SK-N-SH (cell line): ENCODE measurements around the gene PDZK1. TPM values are rescaled to one million over a fixed set of nuclear protein-coding genes. Genes with fewer than 3 reads are reported as not detected.

Experiments used
- CTCF ChIA-PET: fragments of 300-600, 350-600 bp; formaldehyde crosslinking; extraction: SDS; loops from one replicate; lab custom pipeline; 2021; lab: Yijun Ruan, JAX
- POLR2A ChIA-PET: fragments of 350-600 bp; sonication (Branson Sonifier 250); formaldehyde crosslinking; extraction: SDS; loops from one replicate; lab custom pipeline; 2020; ENCODE audit warnings: antibody characterized with exemption, inconsistent platforms; lab: Yijun Ruan, JAX
- DNase-seq: peaks from one replicate; pipeline ENCODE4 v3.0.0; 2012
- H2AFZ ChIP-seq: fragments of 200-600 bp; sonication (generic); 2 replicates; pipeline ENCODE4 v1.8.1; 2016; ENCODE audit warnings: antibody characterized with exemption, mild to moderate bottlenecking, low read depth
- H3F3A ChIP-seq: fragments of 200-600 bp; sonication (generic); replicated peaks from 2 replicates; pipeline ENCODE3; 2016; ENCODE audit warnings: antibody characterized with exemption, mild to moderate bottlenecking; ENCODE audit not compliant: insufficient read depth
- H3K27ac ChIP-seq, 2 experiments: fragments of 200-500 bp in 1 of 2; fragments of 200-600 bp in 1 of 2; sonication (Bioruptor generic) in 1 of 2; sonication (generic), shearing (Covaris generic) in 1 of 2; 2 replicates each; pipeline versions ENCODE4 v1.5.1 to v1.6.1; 2014 to 2016; ENCODE audit warnings: low read depth in 2 of 2, inconsistent platforms in 1 of 2, low read length in 1 of 2, mild to moderate bottlenecking in 1 of 2, mixed read lengths in 1 of 2
- H3K27me3 ChIP-seq: fragments of 200-600 bp; sonication (generic), shearing (Covaris generic); 2 replicates; pipeline ENCODE4 v1.6.1; 2016; ENCODE audit warnings: mixed run types; ENCODE audit not compliant: insufficient read depth
- H3K36me3 ChIP-seq, 2 experiments: fragments of 200-500 bp in 1 of 2; fragments of 200-600 bp in 1 of 2; sonication (Bioruptor generic) in 1 of 2; sonication (generic) in 1 of 2; replicated peaks in 1 of 2; 2 replicates each; pipeline versions ENCODE3 to v1.5.1; 2014 to 2016; ENCODE audit warnings: low read length in 1 of 2, mild to moderate bottlenecking in 1 of 2; ENCODE audit not compliant: insufficient read depth in 2 of 2, control insufficient read depth in 1 of 2
- H3K4me1 ChIP-seq, 2 experiments: fragments of 200-500 bp in 1 of 2; fragments of 200-600 bp in 1 of 2; sonication (Bioruptor generic) in 1 of 2; sonication (generic), shearing (Covaris generic) in 1 of 2; 2 replicates each; pipeline versions ENCODE4 v1.5.1 to v1.6.1; 2014 to 2016; ENCODE audit warnings: low read depth in 1 of 2, low read length in 1 of 2, mixed run types in 1 of 2; ENCODE audit not compliant: insufficient read depth in 2 of 2, control insufficient read depth in 1 of 2
- H3K4me2 ChIP-seq: fragments of 200-600 bp; sonication (generic), shearing (Covaris generic); 2 replicates; pipeline ENCODE4 v1.6.1; 2017; ENCODE audit warnings: mixed run types
- H3K4me3 ChIP-seq, 2 experiments: fragments of 200-500 bp in 1 of 2; fragments of 200-600 bp in 1 of 2; sonication (Bioruptor generic) in 1 of 2; sonication (generic), shearing (Covaris generic) in 1 of 2; 2 replicates each; pipeline versions ENCODE4 v1.5.1 to v1.8.1; 2014 to 2016; ENCODE audit warnings: low read depth in 2 of 2, inconsistent platforms in 1 of 2, low read length in 1 of 2, mild to moderate bottlenecking in 1 of 2, mixed read lengths in 1 of 2, moderate library complexity in 1 of 2
- H3K79me2 ChIP-seq: fragments of 200-600 bp; sonication (generic); 2 replicates; pipeline ENCODE4 v1.8.1; 2017; ENCODE audit warnings: mild to moderate bottlenecking; ENCODE audit not compliant: insufficient read depth
- H3K9ac ChIP-seq: fragments of 200-600 bp; sonication (generic); 2 replicates; pipeline ENCODE4 v1.6.1; 2017; ENCODE audit warnings: mixed run types
- H3K9me2 ChIP-seq: fragments of 200-600 bp; sonication (generic); 2 replicates; pipeline ENCODE4 v1.6.1; 2017; ENCODE audit warnings: mixed run types
- H3K9me3 ChIP-seq: fragments of 200-600 bp; sonication (generic); 2 replicates; pipeline ENCODE4 v1.6.1; 2017; ENCODE audit warnings: mixed run types, mild to moderate bottlenecking, moderate library complexity
- H4K20me1 ChIP-seq: fragments of 200-600 bp; sonication (generic); 2 replicates; pipeline ENCODE4 v1.6.1; 2017; ENCODE audit warnings: mild to moderate bottlenecking, mixed run types; ENCODE audit not compliant: insufficient read depth
- CTCF ChIP-seq: fragments of 200-600 bp; sonication (generic); IDR thresholded peaks from 2 replicates; pipeline ENCODE4 v1.6.1; 2017; ENCODE audit warnings: antibody characterized with exemption, mild to moderate bottlenecking, moderate library complexity
- EZH2phosphoT487 ChIP-seq: fragments of 200-600 bp; sonication (generic); IDR thresholded peaks from 2 replicates; pipeline ENCODE4 v1.6.1; 2017; ENCODE audit warnings: low read depth, mixed run types, mild to moderate bottlenecking, antibody characterized with exemption, moderate library complexity, borderline replicate concordance
- FOSL2 ChIP-seq: IDR thresholded peaks from 2 replicates; pipeline ENCODE4 v1.4.0; 2012; ENCODE audit warnings: low read depth, mild to moderate bottlenecking, moderate library complexity, borderline replicate concordance
- FOXM1 ChIP-seq: IDR thresholded peaks from 2 replicates; pipeline ENCODE4 v1.4.0; 2012; ENCODE audit warnings: low read depth, mild to moderate bottlenecking
- GABPA ChIP-seq: IDR thresholded peaks from 2 replicates; pipeline ENCODE4 v1.4.0; 2012; ENCODE audit warnings: low read depth, mild to moderate bottlenecking
- IRF3 ChIP-seq: fragments of 150-350 bp; IDR thresholded peaks from 2 replicates; pipeline ENCODE4 v1.6.1; 2016; ENCODE audit warnings: mild to moderate bottlenecking, low read depth, low read length
- JUND ChIP-seq: IDR thresholded peaks from 2 replicates; pipeline ENCODE4 v1.4.0; 2012
- MEF2A ChIP-seq: IDR thresholded peaks from 2 replicates; pipeline ENCODE4 v1.4.0; 2012; ENCODE audit warnings: low read depth, borderline replicate concordance
- NFIC ChIP-seq: IDR thresholded peaks from 2 replicates; pipeline ENCODE4 v1.4.0; 2012; ENCODE audit warnings: borderline replicate concordance
- NRF1 ChIP-seq: IDR thresholded peaks from 2 replicates; pipeline ENCODE4 v1.6.1; 2012; ENCODE audit warnings: low read depth, mild to moderate bottlenecking, low read length
- POLR2AphosphoS5 ChIP-seq: IDR thresholded peaks from 2 replicates; pipeline ENCODE4 v1.6.1; 2012; ENCODE audit warnings: low read depth, low read length
- SIN3A ChIP-seq: IDR thresholded peaks from 2 replicates; pipeline ENCODE4 v1.6.1; 2012; ENCODE audit warnings: low read depth, mild to moderate bottlenecking, low read length, moderate library complexity, borderline replicate concordance
- SMC3 ChIP-seq: IDR thresholded peaks from 2 replicates; pipeline ENCODE4 v1.6.1; 2012; ENCODE audit warnings: low read depth, low read length, improper control_type of control experiment
- TAF1 ChIP-seq: IDR thresholded peaks from 2 replicates; pipeline ENCODE4 v1.6.1; 2012; ENCODE audit warnings: low read depth, mild to moderate bottlenecking, low read length, moderate library complexity, borderline replicate concordance
- TCF12 ChIP-seq: IDR thresholded peaks from 2 replicates; pipeline ENCODE4 v1.4.0; 2012
- USF1 ChIP-seq: IDR thresholded peaks from 2 replicates; pipeline ENCODE4 v1.4.0; 2012; ENCODE audit warnings: low read depth, borderline replicate concordance
- USF2 ChIP-seq: fragments of 150-350 bp; IDR thresholded peaks from 2 replicates; pipeline ENCODE4 v1.6.1; 2017; ENCODE audit warnings: antibody characterized with exemption, low read length, low read depth, borderline replicate concordance
- YY1 ChIP-seq: IDR thresholded peaks from 2 replicates; pipeline ENCODE4 v1.4.0; 2012; ENCODE audit warnings: low read depth, mild to moderate bottlenecking
- WGBS: methylation state at CpG from one replicate; pipeline ENCODE4 v1.1.6; 2017; ENCODE audit warnings: low lambda C conversion rate; 5-methylcytosine and 5-hydroxymethylcytosine counted together
- polyA plus RNA-seq, 3 experiments: library from polyadenylated mRNA; depleted of rRNA; stranded (reverse); fragments of >200 nt; gene quantifications; 2 replicates each; pipeline ENCODE4 v1.2.3, GENCODE V29; 2012

The PDZK1 gene
- polyA plus RNA-seq, 1 of the 3 experiments (the other 2 are of a cell fraction): 0.16 TPM

- no peaks in the 10 kb centered on the region for H3F3A ChIP-seq
- no peaks in the 10 kb centered on the region for H3K27me3 ChIP-seq
- no peaks in the 10 kb centered on the region for H3K79me2 ChIP-seq
- H3K9ac ChIP-seq: no peak overlapping the region
- no peaks in the 10 kb centered on the region for H3K9me3 ChIP-seq
- no peak overlapping the region for H3K4me2 ChIP-seq
- no peak overlapping the region for H3K4me3 ChIP-seq
- H4K20me1 ChIP-seq: no peaks in the 10 kb centered on the region
- TF ChIP-seq TCF12: no peak
- no peak for TF ChIP-seq TAF1
- no peak for TF ChIP-seq IRF3
- TF ChIP-seq USF1: no peak
- TF ChIP-seq MEF2A: no peak
- no peaks in the 10 kb centered on the region for H3K36me3 ChIP-seq
- H3K4me1 ChIP-seq: no peaks in the 10 kb centered on the region
- H3K27ac ChIP-seq: no peak overlapping the region
- CTCF ChIA-PET: interaction anchor here (1.1 kb wide), 1 partner anchor 20 kb away, joined by 3 read pairs; no protein-coding TSS in a partner anchor
- DNase-seq: no peak
- H2AFZ ChIP-seq: no peak overlapping the region
- POLR2A ChIA-PET: no interaction called here
- 85% methylated on average over 2 of the region's 2 CpGs for WGBS
- H3K9me2 ChIP-seq: no peaks in the 10 kb centered on the region
These were observed 5.8 kb downstream of the PDZK1 start for GRCh38 chr1:145701306-145701862.

- no peaks in the 10 kb centered on the region for H3K36me3 ChIP-seq
- H2AFZ ChIP-seq: no peak overlapping the region
- TF ChIP-seq FOSL2 (no peak), CTCF (no peak), TAF1 (no peak), USF2 (no peak), JUND (no peak), FOXM1 (no peak), GABPA (no peak), SMC3 (no peak), YY1 (no peak), POLR2AphosphoS5 (no peak), EZH2phosphoT487 (no peak), IRF3 (no peak), SIN3A (no peak), NRF1 (no peak), NFIC (no peak)
- H3K9me2 ChIP-seq: no peaks in the 10 kb centered on the region
- H3K4me3 ChIP-seq: no peak overlapping the region
- H3K9me3 ChIP-seq: no peaks in the 10 kb centered on the region
- ChIA-PET CTCF (no interaction called here), POLR2A (no interaction called here)
- 85% methylated on average over 3 of the region's 3 CpGs for WGBS
- no peaks in the 10 kb centered on the region for H3F3A ChIP-seq
- H3K9ac ChIP-seq: no peak overlapping the region
- H3K4me2 ChIP-seq: no peak overlapping the region
- no peak overlapping the region for H3K27ac ChIP-seq
- no peaks in the 10 kb centered on the region for H3K79me2 ChIP-seq
- H4K20me1 ChIP-seq: no peaks in the 10 kb centered on the region
- no peaks in the 10 kb centered on the region for H3K4me1 ChIP-seq
- no peaks in the 10 kb centered on the region for H3K27me3 ChIP-seq
- DNase-seq: no peak
These were observed 10.6 kb downstream of the PDZK1 start for GRCh38 chr1:145696630-145696960.
